ENCODE measurements around the gene NDUFV1.
"Not testable (repeated sequence)": the region's sequence is repeated elsewhere in the genome, so short reads cannot be mapped to it uniquely, and the experiment has no call there.

The NDUFV1 gene

DNA sequence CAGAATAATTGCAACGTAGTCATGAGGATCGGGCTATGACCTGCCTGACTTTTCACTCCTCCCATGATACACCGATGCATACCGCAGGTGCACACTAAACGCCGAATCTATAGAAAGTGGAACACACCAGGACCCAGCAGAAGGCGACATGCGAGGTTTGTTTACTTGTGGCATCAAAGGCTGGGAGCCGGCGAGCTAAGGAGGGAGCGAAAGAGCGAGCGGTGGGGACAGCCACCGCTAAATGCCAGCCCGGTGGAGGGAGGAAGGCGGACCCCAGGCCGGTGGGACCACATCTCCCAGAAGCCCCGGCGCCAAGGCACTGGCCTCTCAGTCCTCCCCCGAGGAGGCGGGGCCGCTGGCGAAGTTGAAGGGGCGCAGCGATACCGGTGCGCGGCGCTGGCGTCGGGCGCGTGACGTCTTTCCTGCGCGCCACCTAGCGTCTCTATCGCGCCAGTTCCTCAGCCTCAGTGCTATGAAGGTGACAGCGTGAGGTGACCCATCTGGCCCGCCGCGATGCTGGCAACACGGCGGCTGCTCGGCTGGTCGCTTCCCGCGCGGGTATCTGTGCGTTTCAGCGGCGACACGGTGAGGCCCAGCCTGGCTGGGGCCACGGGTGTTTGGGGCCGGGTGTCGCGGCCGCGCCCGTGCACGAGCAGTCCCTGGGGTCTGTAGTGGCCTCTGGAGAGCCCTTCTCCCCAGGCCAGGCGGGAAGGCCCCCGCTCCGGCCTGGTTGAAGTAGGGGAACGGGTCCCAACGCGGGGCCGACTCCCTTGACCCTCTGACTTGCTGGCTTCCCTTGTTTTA, at the start of gene NDUFV1:
TSS of gene NDUFV1 (plus strand) at position 445 of the 804 bp plus-strand sequence. CDS start at position 514, 69 bp downstream.
- peak; percentile 36 for FAIRE-seq

GRCh38 chr11:67558084-67558772, 48.5 kb upstream of the NDUFV1 start:
- no peak for FAIRE-seq

DNA sequence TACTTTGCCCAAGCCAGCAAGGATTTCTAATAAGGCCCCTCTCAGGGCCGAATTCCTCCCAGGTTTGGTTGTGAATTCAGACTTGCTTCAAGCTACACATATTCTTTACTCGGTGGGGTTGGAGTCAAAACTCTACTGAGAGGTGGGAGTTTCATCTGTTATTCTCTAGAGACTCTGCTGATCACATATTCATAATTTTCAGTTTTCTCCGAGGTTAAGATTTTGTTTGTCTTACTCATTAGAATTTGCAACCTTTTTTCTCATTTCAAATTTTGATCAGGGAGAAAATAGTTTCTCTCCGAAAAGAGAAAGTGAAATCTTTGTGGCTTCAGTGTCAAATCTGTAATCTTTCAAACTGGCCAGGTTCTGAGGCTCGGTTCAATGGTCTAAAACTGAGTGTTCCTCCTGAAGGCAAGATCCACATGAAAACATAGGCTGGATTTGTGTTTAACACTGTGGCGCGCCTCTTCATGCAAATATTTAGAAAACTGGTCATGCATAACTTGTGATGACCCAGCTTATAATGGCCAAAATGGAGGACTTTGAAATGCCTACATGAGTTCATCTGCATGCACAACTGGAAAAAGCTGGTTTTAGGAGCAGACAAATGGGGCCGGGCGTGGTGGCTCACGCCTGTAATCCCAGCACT, 44.6 kb upstream of the NDUFV1 start:
- no peak for FAIRE-seq

- no peak for FAIRE-seq
Measured at GRCh38 chr11:67562963-67563704, 43.6 kb upstream of the NDUFV1 start.

- FAIRE-seq, result not testable (repeated sequence)
Measured at GRCh38 chr11:67563705-67564114, 43.0 kb upstream of the NDUFV1 start.

GRCh38 chr11:67564230-67564629, 42.5 kb upstream of the NDUFV1 start:
- FAIRE-seq, result no peak

GRCh38 chr11:67571443-67571842, 35.3 kb upstream of the NDUFV1 start:
- no peak for FAIRE-seq

DNA sequence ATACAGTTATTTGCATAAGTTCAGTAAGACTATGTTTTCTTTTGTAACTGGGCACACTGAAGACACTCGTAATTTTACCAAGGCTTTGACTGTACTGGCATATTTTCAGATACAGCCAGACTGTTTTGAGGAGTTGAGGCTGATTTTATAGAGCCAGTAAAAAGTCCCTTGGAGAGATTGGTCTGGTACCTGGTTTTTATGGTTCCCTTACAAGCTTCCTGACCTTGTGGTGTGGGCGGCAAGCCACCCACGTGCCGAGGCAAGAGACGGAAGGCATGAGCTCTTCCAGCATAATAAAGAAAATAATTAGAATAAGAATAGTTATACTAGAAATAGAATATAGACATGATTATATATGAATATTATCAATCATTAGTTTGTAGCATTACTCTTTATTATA, 34.4 kb upstream of the NDUFV1 start:
- no peak for FAIRE-seq

- FAIRE-seq, result no peak
Measured at GRCh38 chr11:67572747-67573419, 33.9 kb upstream of the NDUFV1 start.

- no peak for FAIRE-seq
Measured at GRCh38 chr11:67574938-67575337, 31.8 kb upstream of the NDUFV1 start.

DNA sequence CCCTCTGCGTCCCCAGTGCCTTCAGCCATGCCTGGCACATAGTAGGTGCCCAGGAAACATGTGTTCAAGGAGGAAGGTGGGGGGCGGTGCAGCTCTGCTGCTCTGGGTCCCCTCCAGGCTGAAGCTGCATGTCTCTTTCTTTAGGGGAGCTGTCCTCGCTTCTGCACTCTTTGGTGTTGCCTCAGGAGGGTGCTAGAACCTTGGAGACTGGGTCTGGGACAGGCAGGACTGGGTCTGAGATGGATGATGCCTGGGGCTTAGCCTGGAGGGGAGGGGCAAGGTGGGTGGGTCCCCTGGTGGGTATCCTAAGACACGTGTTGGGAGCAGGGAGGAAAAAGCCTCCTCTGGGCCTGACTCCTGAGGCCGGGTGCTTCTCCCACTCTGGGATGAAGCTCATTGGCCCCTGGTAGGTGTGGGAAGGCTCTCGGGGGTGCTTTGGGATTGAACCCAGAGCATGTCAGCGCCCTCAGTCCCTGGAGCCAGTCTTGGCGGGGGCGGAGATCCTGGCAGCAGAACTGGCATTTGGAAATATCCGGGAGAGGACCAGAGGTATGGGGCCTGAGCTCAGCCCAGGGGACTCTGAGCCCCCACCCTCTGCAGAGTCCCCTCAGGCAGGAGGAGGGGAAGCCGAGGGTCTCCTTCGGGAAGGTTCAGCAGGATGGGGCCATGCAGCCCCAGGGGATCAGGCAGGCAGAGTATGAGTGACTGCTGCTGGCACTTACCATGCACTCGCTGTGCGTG, 29.8 kb upstream of the NDUFV1 start:
- FAIRE-seq, result no peak

DNA sequence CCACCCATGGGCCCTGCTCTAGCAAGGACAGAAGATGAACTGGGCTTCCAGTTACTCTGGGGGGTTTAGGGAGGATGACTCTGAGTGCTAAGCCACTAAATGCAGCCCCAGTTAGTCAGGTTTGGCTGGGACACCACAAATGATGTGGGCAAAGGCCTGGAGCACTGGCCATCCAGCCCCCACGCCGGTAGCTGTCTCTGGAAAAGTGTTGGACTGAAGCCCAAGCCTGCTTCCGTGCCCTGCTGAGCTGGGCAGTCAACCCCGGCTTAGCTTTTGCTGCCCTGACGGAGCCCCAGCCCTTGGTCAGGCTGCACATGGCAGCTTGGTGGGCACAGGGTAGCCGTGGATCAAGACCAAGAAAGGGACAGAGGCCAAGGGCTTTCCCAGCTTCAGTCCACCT, 28.8 kb upstream of the NDUFV1 start:
- no peak for FAIRE-seq

DNA sequence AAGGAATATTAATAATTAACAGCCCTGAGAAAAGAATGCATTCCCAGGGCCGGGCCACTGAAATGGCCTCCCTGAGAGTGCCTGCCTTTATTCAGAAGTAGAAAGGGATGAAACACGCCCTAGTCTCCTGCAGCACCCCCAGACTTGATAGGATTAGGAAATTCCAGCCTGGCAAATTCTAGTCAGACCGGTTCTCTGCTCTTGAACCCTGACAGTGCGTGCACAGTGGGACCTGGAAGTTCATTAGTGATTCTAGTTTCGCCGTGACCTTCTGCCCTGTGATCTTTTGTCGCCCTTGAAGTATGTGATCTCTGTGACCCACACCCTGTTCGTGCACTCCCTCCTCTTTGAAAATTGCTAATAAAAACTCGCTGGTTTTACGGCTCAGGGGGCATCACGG, 25.3 kb upstream of the NDUFV1 start:
- no peak for FAIRE-seq

DNA sequence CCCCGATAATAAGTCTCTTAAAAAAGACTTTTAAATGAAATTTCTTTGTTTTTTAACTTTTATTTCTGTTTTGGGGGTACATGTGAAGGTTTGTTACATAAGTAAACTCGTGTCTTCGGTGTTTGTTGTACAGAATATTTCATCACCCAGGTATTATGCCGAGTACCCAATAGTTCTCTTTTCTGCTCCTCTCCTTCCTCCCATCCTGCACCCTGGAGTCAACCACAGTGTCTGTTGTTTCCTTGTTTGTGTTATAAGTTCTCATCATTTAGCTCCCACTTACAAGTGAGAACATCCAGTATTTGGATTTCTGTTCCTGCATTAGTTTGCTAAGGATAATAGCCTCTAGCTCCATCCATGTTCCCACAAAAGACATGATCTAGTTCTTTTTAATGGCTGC, 24.7 kb upstream of the NDUFV1 start:
- FAIRE-seq, result no peak

GRCh38 chr11:67583247-67584204, 23.2 kb upstream of the NDUFV1 start, which contains the start of gene GSTP1:
GSTP1 (plus strand) TSS chr11:67583812; CDS start chr11:67583844, 32 bp downstream.
- FAIRE-seq, result no peak

- no peak for FAIRE-seq
Measured at GRCh38 chr11:67584205-67584880, 22.4 kb upstream of the NDUFV1 start.

- no peak for FAIRE-seq
Measured at GRCh38 chr11:67584881-67585873, 21.6 kb upstream of the NDUFV1 start.

DNA sequence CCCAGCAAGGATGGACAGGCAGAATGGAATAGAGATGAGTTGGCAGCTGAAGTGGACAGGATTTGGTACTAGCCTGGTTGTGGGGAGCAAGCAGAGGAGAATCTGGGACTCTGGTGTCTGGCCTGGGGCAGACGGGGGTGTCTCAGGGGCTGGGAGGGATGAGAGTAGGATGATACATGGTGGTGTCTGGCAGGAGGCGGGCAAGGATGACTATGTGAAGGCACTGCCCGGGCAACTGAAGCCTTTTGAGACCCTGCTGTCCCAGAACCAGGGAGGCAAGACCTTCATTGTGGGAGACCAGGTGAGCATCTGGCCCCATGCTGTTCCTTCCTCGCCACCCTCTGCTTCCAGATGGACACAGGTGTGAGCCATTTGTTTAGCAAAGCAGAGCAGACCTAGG, 20.8 kb upstream of the NDUFV1 start:
- no peak for FAIRE-seq

All from colon (tissue), 2 donors.